OCI-LY7 (cell line): ENCODE results near the gene ATP2A3. TPM values are rescaled to one million over a fixed set of nuclear protein-coding genes. Genes with fewer than 3 reads are reported as not detected.

Experiments used
- BruUV-seq: library from RNA; stranded (reverse); fragments of 400-500 nt; replicated peaks from 2 replicates; lab custom pipeline; 2021; lab: Mats Ljungman, UMichigan
- CTCF ChIA-PET: fragments of 300-600 bp; sonication (Branson Sonifier 250); formaldehyde crosslinking; loops from one replicate; lab custom pipeline; 2022; ENCODE audit warnings: antibody characterized with exemption; ENCODE audit not compliant: unreplicated experiment; lab: Charles Lee
- POLR2A ChIA-PET: fragments of 300-600 bp; sonication (Branson Sonifier 250); formaldehyde crosslinking; loops from one replicate; lab custom pipeline; 2022; ENCODE audit warnings: antibody characterized with exemption; lab: Charles Lee
- DNase-seq: peaks from one replicate; pipeline ENCODE4 v3.0.0-alpha.2; 2015; ENCODE audit warnings: low spot score
- H2AFZ ChIP-seq: fragments of 200-600 bp; sonication (generic), shearing (Covaris generic); 2 replicates; pipeline ENCODE4 v1.6.1; 2014; ENCODE audit warnings: mild to moderate bottlenecking, antibody characterized with exemption, low read length, moderate library complexity
- H3K27ac ChIP-seq: fragments of 200-600 bp; sonication (generic); 2 replicates; pipeline ENCODE4 v1.5.1; 2014; ENCODE audit warnings: mixed run types, low read depth, mild to moderate bottlenecking, moderate library complexity, low read length, inconsistent platforms; ENCODE audit not compliant: poor library complexity, severe bottlenecking
- H3K36me3 ChIP-seq: fragments of 200-600 bp; sonication (generic); 2 replicates; pipeline ENCODE4 v1.6.1; 2014; ENCODE audit warnings: mild to moderate bottlenecking, antibody characterized with exemption, low read length, moderate library complexity, mixed read lengths; ENCODE audit not compliant: insufficient read depth
- H3K4me1 ChIP-seq: fragments of 200-600 bp; sonication (generic); 2 replicates; pipeline ENCODE4 v1.5.1; 2014; ENCODE audit warnings: mild to moderate bottlenecking, low read length; ENCODE audit not compliant: insufficient read depth, poor library complexity, severe bottlenecking
- H3K4me2 ChIP-seq: fragments of 200-600 bp; sonication (generic); 2 replicates; pipeline ENCODE4 v1.6.1; 2014; ENCODE audit warnings: mild to moderate bottlenecking, low read length
- H3K4me3 ChIP-seq: fragments of 200-600 bp; sonication (generic); 2 replicates; pipeline ENCODE4 v1.5.1; 2014; ENCODE audit warnings: mild to moderate bottlenecking, low read depth, low read length; ENCODE audit not compliant: poor library complexity, severe bottlenecking
- H3K79me2 ChIP-seq: fragments of 200-600 bp; sonication (generic); 2 replicates; pipeline ENCODE4 v1.6.1; 2016; ENCODE audit warnings: low read depth, mild to moderate bottlenecking, low read length, moderate library complexity, mixed read lengths; ENCODE audit not compliant: insufficient read depth
- H3K9me2 ChIP-seq: fragments of 200-600 bp; sonication (generic); 2 replicates; pipeline ENCODE4 v1.6.1; 2016; ENCODE audit warnings: mild to moderate bottlenecking, low read length, mixed read lengths; ENCODE audit not compliant: insufficient read depth
- H3K9me3 ChIP-seq: fragments of 200-600 bp; sonication (generic); 2 replicates; pipeline ENCODE4 v1.6.1; 2014; ENCODE audit warnings: mild to moderate bottlenecking, mixed run types, low read length, mixed read lengths
- H4K20me1 ChIP-seq: fragments of 200-600 bp; sonication (generic); 2 replicates; pipeline ENCODE4 v1.6.1; 2014; ENCODE audit warnings: mild to moderate bottlenecking, antibody characterized with exemption, low read length, moderate library complexity, mixed read lengths; ENCODE audit not compliant: insufficient read depth
- CTCF ChIP-seq: fragments of 200-600 bp; sonication (generic); conservative IDR thresholded peaks from 2 replicates; pipeline ENCODE4 v1.5.1; 2014; ENCODE audit warnings: mild to moderate bottlenecking, antibody characterized with exemption, low read length, moderate library complexity, mixed read lengths
- EZH2phosphoT487 ChIP-seq: fragments of 200-600 bp; sonication (generic); IDR thresholded peaks from 2 replicates; pipeline ENCODE4 v1.6.1; 2018; ENCODE audit warnings: low read depth, borderline replicate concordance, mild to moderate bottlenecking, mixed run types, antibody characterized with exemption, low read length, moderate library complexity, mixed read lengths
- intact Hi-C: fragments of 100-400 bp; cut with micrococcal nuclease; formaldehyde crosslinking; loops from one replicate; pipeline ENCODE4 v1.10.0; 2022; ENCODE audit not compliant: unreplicated experiment
- total RNA-seq, 2 experiments: library from RNA; depleted of rRNA in 1 of 2; stranded (reverse); fragments of >200 nt in 1 of 2; shearing (Covaris generic) in 1 of 2; gene quantifications; 2 replicates each; pipeline ENCODE4 v1.2.3, GENCODE V29; 2014 to 2022

Gene ATP2A3
- total RNA-seq, 2 experiments from 2014 or later: 108 to 353 TPM

GRCh38 chr17:3896108-3896967 lies 67.9 kb downstream of the ATP2A3 start:
- H3K9me2 ChIP-seq: no peaks in the 10 kb centered on the region
- H3K27ac ChIP-seq: peak overlapping the region; percentile 18
- peaks cover 41% of the 10 kb centered on the region for H3K4me1 ChIP-seq
- H3K4me3 ChIP-seq: no peak overlapping the region
- no peaks in the 10 kb centered on the region for H3K79me2 ChIP-seq
- TF ChIP-seq CTCF (no peak), EZH2phosphoT487 (no peak)
- no peak for DNase-seq
- CTCF ChIA-PET: interaction anchor here (0.6 kb wide), 1 partner anchor 529 kb away, joined by 5 read pairs; no protein-coding TSS in a partner anchor
- POLR2A ChIA-PET: interaction anchor here (0.8 to 1.4 kb wide), 2 partner anchors 15 to 69 kb away, joined by 3 to 5 read pairs; no protein-coding TSS in a partner anchor
- intact Hi-C loops: loop anchor here (2.0 kb wide), 1 partner anchor 14 kb away; no protein-coding TSS in a partner anchor
- no peaks in the 10 kb centered on the region for H3K36me3 ChIP-seq
- no TSS peak for BruUV-seq
- no peaks in the 10 kb centered on the region for H4K20me1 ChIP-seq
- H2AFZ ChIP-seq: peak overlapping the region; percentile 89
- no peaks in the 10 kb centered on the region for H3K9me3 ChIP-seq
- peak overlapping the region; percentile 51 for H3K4me2 ChIP-seq

DNA sequence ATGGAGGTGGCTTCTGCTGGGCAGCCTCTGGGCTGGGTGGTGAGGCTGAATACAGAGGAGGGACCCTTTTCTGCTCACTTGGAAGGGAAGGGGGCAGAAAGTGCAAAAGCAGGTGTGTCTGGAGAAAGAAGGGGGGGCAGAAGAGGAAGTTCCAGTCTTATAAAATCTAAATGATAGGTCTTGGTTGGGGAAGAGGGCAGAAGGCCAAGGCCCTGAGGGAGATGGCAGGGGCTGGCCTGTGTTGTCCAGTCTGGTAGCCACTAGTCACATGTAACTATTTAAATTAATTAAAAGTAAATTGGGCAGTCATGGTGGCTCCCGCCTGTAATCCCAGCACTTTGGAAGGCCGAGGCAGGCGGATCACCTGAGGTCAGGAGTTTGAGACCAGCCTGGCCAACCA lies 68.9 kb downstream of the ATP2A3 start:
- DNase-seq: peak; percentile 14
- Histone ChIP-seq H3K4me3 (no peak overlapping the region), H3K36me3 (no peaks in the 10 kb centered on the region), H3K4me1 (peaks cover 49% of the 10 kb centered on the region), H3K9me2 (no peaks in the 10 kb centered on the region), H3K4me2 (no peak overlapping the region), H3K79me2 (no peaks in the 10 kb centered on the region), H3K9me3 (no peaks in the 10 kb centered on the region), H3K27ac (no peak overlapping the region), H4K20me1 (no peaks in the 10 kb centered on the region), H2AFZ (no peak overlapping the region)
- BruUV-seq: no TSS peak
- no peak for TF ChIP-seq EZH2phosphoT487
- TF ChIP-seq CTCF: no peak
- intact Hi-C loops: no loop called here
- CTCF ChIA-PET: interaction anchor here (0.5 kb wide), 1 partner anchor 17 kb away, joined by 5 read pairs; no protein-coding TSS in a partner anchor
- POLR2A ChIA-PET: no interaction called here
